K562 (cell line): Measurements from ENCODE around the gene SPOCD1. TPM values are rescaled to one million over a fixed set of nuclear protein-coding genes. Genes with fewer than 3 reads are reported as not detected.
A peak's percentile ranks its signal among the peaks of the same experiment; 100 is the strongest.

Experiments used
- ATAC-seq: fragments of 200-7000 bp; cut with Tn5 transposase; 3 replicates; pipeline ENCODE4 v1.9.1; 2020; ENCODE audit warnings: moderate library complexity
- BruUV-seq: library from RNA; stranded (reverse); fragments of 400-500 nt; replicated peaks from 2 replicates; lab custom pipeline; 2021; lab: Mats Ljungman, UMichigan
- CTCF ChIA-PET: fragments of 300-600 bp; formaldehyde crosslinking; extraction: SDS; loops from one replicate; lab custom pipeline; 2021; ENCODE audit warnings: low intra/inter-chr PET ratio; lab: Yijun Ruan, JAX
- POLR2A ChIA-PET: fragments of 300-600, 350-650 bp; sonication (Branson Sonifier 250); formaldehyde crosslinking; extraction: SDS; loops from one replicate; lab custom pipeline; 2021; ENCODE audit warnings: antibody characterized with exemption, inconsistent platforms; lab: Yijun Ruan, JAX
- DNase-seq, 4 experiments: peaks; one replicate each; pipeline versions ENCODE4 v3.0.0 to v3.0.0-alpha.2; 2011 to 2018; ENCODE audit warnings: low spot score in 3 of 4, mixed read lengths in 3 of 4; ENCODE audit errors: extremely low read depth in 1 of 4
- FAIRE-seq: peaks from 2 replicates; lab custom pipeline; 2011; peaks lifted over from hg19 to GRCh38; lab: Jason Lieb, UNC
- H2AFZ ChIP-seq: 2 replicates; pipeline ENCODE4 v1.6.0; 2011; ENCODE audit warnings: low read depth, low read length, control low read depth, inconsistent platforms
- H3K27ac ChIP-seq: fragments of 200-600 bp; 3 replicates; pipeline ENCODE4 v1.8.0; 2011; ENCODE audit warnings: low read depth, mild to moderate bottlenecking, control low read depth, inconsistent platforms, low read length, moderate library complexity, mixed read lengths; ENCODE audit errors: extremely low read depth
- H3K27me3 ChIP-seq, 2 experiments: fragments of 300-600 bp in 1 of 2; 2 replicates in 1 of 2; 3 replicates in 1 of 2; pipeline versions ENCODE4 v1.6.0 to v1.8.0; 2011; ENCODE audit warnings: inconsistent platforms in 2 of 2, low read length in 2 of 2, mild to moderate bottlenecking in 1 of 2, mixed read lengths in 1 of 2, moderate library complexity in 1 of 2; ENCODE audit not compliant: control insufficient read depth in 2 of 2, insufficient read depth in 2 of 2
- H3K36me3 ChIP-seq: fragments of 300-600 bp; 3 replicates; pipeline ENCODE4 v1.8.0; 2011; ENCODE audit warnings: mild to moderate bottlenecking, low read length, inconsistent platforms; ENCODE audit not compliant: control insufficient read depth, insufficient read depth
- H3K4me1 ChIP-seq, 2 experiments: fragments of 200-600 bp in 1 of 2; replicated peaks in 1 of 2; 2 replicates in 1 of 2; 3 replicates in 1 of 2; pipeline versions ENCODE4 v1.5.1 to v1.8.0; 2011; ENCODE audit warnings: inconsistent platforms in 2 of 2, low read length in 2 of 2, mild to moderate bottlenecking in 1 of 2, mixed read lengths in 1 of 2, moderate library complexity in 1 of 2; ENCODE audit not compliant: control insufficient read depth in 2 of 2, insufficient read depth in 2 of 2
- H3K4me2 ChIP-seq: 2 replicates; pipeline ENCODE4 v1.6.1; 2011; ENCODE audit warnings: low read length, control low read depth, inconsistent platforms, mixed read lengths; ENCODE audit not compliant: insufficient read depth
- H3K4me3 ChIP-seq: fragments of 200-600 bp; sonication (generic), shearing (Covaris generic); 2 replicates; pipeline ENCODE4 v1.5.1; 2016; ENCODE audit warnings: control low read depth, inconsistent platforms
- H3K79me2 ChIP-seq: fragments of 200-600 bp; 3 replicates; pipeline ENCODE4 v1.8.0; 2011; ENCODE audit warnings: low read length, inconsistent platforms; ENCODE audit not compliant: control insufficient read depth, insufficient read depth
- H3K9ac ChIP-seq, 2 experiments: 2 replicates each; pipeline versions ENCODE4 v1.6.0 to v1.6.1; 2011; ENCODE audit warnings: low read depth in 2 of 2, low read length in 2 of 2, control low read depth in 1 of 2, inconsistent platforms in 1 of 2, mild to moderate bottlenecking in 1 of 2, mixed read lengths in 1 of 2; ENCODE audit not compliant: insufficient read depth in 1 of 2
- H3K9me1 ChIP-seq: one replicate; pipeline ENCODE4 v1.6.0; 2011; ENCODE audit warnings: inconsistent platforms, mild to moderate bottlenecking, low read length, moderate library complexity; ENCODE audit not compliant: control insufficient read depth, insufficient read depth
- H3K9me3 ChIP-seq: replicated peaks from 2 replicates; pipeline ENCODE4 v1.5.1; 2011; ENCODE audit warnings: low read depth, low read length, inconsistent platforms; ENCODE audit not compliant: control insufficient read depth, insufficient read depth
- H4K20me1 ChIP-seq: replicated peaks from 2 replicates; pipeline ENCODE4 v1.6.1; 2011; ENCODE audit warnings: low read length, inconsistent platforms, mixed read lengths; ENCODE audit not compliant: control insufficient read depth, insufficient read depth
- RFX5 ChIP-seq: IDR thresholded peaks from 2 replicates; pipeline ENCODE4 v1.6.1; 2011; ENCODE audit warnings: low read depth, mild to moderate bottlenecking, improper control_type of control experiment, low read length
- SIN3A ChIP-seq, 2 experiments: fragments of 150-350 bp in 1 of 2; IDR thresholded peaks; 2 replicates each; pipeline ENCODE4 v1.6.1; 2011 to 2016; ENCODE audit warnings: borderline replicate concordance in 2 of 2, low read depth in 2 of 2, low read length in 2 of 2, mild to moderate bottlenecking in 2 of 2, moderate library complexity in 2 of 2; ENCODE audit not compliant: control insufficient read depth in 1 of 2
- ZNF586 ChIP-seq: fragments of 450-650 bp; formaldehyde crosslinking; conservative IDR thresholded peaks from 2 replicates; pipeline ENCODE4 v1.4.0; 2020; ENCODE audit warnings: mild to moderate bottlenecking, moderate library complexity
- WGBS: fragments of 100-300 bp; shearing (Covaris generic); methylation state at CpG from one replicate; pipeline ENCODE4 v1.1.6; 2016; ENCODE audit warnings: low coverage, mixed read lengths; ENCODE audit not compliant: insufficient coverage; ENCODE audit errors: missing lambda C conversion rate; 5-methylcytosine and 5-hydroxymethylcytosine counted together
- in situ Hi-C: fragments of 300-500 bp; cut with MboI; formaldehyde crosslinking; loops from 4 replicates; pipeline ENCODE4 v1.15.0; 2018; ENCODE audit warnings: inconsistent platforms, mixed read lengths
- intact Hi-C: fragments of 100-400 bp; cut with micrococcal nuclease; formaldehyde crosslinking; loops from 2 replicates; pipeline ENCODE4 v1.14.2; 2022
- polyA plus RNA-seq, 8 experiments: library from polyadenylated mRNA; depleted of rRNA in 4 of 8; stranded (reverse) in 5 of 8; unstranded in 3 of 8; fragments of >200 nt; fragmentation: Nextera tagmentation in 2 of 8; fragmentation: Illumina TruSeq in 1 of 8; extraction: Ambion mirVana in 2 of 8; extraction: Trizol in 1 of 8; gene quantifications; 2 replicates each; pipeline versions ENCODE4 v1.2.1 to v1.2.3, GENCODE V29; 2011 to 2014; ENCODE audit warnings: inconsistent platforms in 1 of 8, missing spikeins in 1 of 8
- total RNA-seq, 7 experiments: library from RNA; depleted of rRNA in 6 of 7; stranded (reverse); fragments of >200 nt in 6 of 7; fragmentation: Illumina TruSeq in 2 of 7; extraction: Trizol in 2 of 7; gene quantifications; 2 replicates each; pipeline versions ENCODE4 v1.2.1 to v1.2.3, GENCODE V29; 2011 to 2021; ENCODE audit warnings: low replicate concordance in 1 of 7
- TF ChIP-seq, protein P1 (sequence below): fragments of 200-800 bp; sonication (Bioruptor generic); IDR thresholded peaks from 2 replicates; pipeline ENCODE4 v1.6.1; 2017; ENCODE audit warnings: missing genetic modification characterization, missing compliant biosample characterization

SPOCD1 gene
- total and polyA plus RNA-seq, 9 of the 15 experiments (the other 6 are each of a cell fraction or from before 2014, with no cell fraction given), result 0.03 to 0.71 (median 0.26) TPM; not detected in 1

DNA sequence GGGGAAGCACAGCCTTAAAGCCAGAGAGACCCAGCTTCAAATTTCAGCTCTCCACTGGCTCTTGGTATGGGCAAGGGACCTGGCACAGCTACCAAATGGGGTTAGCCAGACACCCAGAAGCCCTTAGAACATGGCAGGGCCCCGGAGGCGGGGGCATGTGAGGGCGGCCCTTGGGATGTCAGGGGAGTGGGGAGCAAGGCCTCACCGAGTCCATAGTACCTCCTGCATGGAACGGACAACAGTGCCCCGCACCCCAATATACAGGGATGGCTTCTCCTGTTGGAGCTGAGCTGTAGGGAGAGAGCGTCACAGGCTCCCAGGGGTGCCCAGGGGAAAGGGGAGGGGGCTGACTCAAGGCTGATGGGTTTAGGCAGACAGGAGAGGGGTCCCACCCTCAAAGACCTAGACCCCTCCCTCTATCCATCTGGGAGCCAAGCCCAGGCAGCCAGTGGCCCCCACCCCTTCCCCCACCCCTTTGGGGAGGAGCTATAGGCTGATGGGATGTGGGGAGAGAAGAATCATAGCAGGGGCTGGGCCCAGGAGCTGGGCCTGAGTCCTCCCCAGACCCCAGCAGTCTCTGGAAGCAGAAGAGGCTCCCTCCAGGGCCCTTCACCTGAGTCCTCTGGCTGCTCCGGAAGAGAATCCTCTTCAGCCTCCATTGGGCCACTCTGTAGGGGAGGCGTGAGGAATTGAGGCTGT is 16.5 kb downstream of the SPOCD1 start:
- peaks cover 22 to 44% of the 10 kb centered on the region in 2 experiments; a peak in 4 of 5 replicates for H3K27me3 ChIP-seq
- 38% methylated on average over 9 of the region's 9 CpGs for WGBS
- intact Hi-C loops (no loop called here), in situ Hi-C loops (no loop called here)
- H4K20me1 ChIP-seq, result 0 out of 2 replicates have a peak, but pooled peaks cover 7% of the 10 kb centered on the region
- no peaks in the 10 kb centered on the region for H3K79me2 ChIP-seq
- CTCF ChIA-PET, result interaction anchor here (0.6 kb wide), 1 partner anchor 157 kb away, joined by 3 read pairs; no protein-coding TSS in a partner anchor
- H3K36me3 ChIP-seq, result no peaks in the 10 kb centered on the region
- no peak overlapping the region for H3K4me3 ChIP-seq
- no peak overlapping the region for H3K27ac ChIP-seq
- POLR2A ChIA-PET, result interaction anchor here (0.6 to 1.5 kb wide), 3 partner anchors 16 to 626 kb away, joined by 3 to 5 read pairs (median 3); partner anchors contain the start of gene SPOCD1
- H3K4me1 ChIP-seq, result peaks cover 8 to 23% of the 10 kb centered on the region in 2 experiments
- peak overlapping the region; percentile 28 for H2AFZ ChIP-seq
- DNase-seq, result peak in 1 of 4 experiments; percentile 51
- H3K4me2 ChIP-seq, result no peak overlapping the region
- no peak for FAIRE-seq
- H3K9me1 ChIP-seq, result no peaks in the 10 kb centered on the region
- H3K9me3 ChIP-seq, result no peaks in the 10 kb centered on the region
- no TSS peak for BruUV-seq
- ATAC-seq, result peak; percentile 27; the same call in 1 of the 3 replicates
- no peak for TF ChIP-seq SIN3A (IDR thresholded peaks at IDR 0.05; ENCODE audit: borderline replicate concordance in 2 of 2, control insufficient read depth in 1 of 2, low read depth in 2 of 2, low read length in 2 of 2)
- TF ChIP-seq, protein P1, sequence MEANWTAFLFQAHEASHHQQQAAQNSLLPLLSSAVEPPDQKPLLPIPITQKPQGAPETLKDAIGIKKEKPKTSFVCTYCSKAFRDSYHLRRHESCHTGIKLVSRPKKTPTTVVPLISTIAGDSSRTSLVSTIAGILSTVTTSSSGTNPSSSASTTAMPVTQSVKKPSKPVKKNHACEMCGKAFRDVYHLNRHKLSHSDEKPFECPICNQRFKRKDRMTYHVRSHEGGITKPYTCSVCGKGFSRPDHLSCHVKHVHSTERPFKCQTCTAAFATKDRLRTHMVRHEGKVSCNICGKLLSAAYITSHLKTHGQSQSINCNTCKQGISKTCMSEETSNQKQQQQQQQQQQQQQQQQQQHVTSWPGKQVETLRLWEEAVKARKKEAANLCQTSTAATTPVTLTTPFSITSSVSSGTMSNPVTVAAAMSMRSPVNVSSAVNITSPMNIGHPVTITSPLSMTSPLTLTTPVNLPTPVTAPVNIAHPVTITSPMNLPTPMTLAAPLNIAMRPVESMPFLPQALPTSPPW (CRISPR knock-in tag), result peak; percentile 22; the same call in 1 of the 2 replicates
- TF ChIP-seq RFX5, result no peak
- TF ChIP-seq ZNF586, result no peak
- peak overlapping the region in 1 of 2 experiments; percentile 58; a peak in 1 of 4 replicates for H3K9ac ChIP-seq
